ENCODE measurements around the gene CDKN2A. TPM values are rescaled to one million over a fixed set of nuclear protein-coding genes. Genes with fewer than 3 reads are reported as not detected.

The CDKN2A gene
- polyA plus RNA-seq, 1 experiment: 20.0 TPM

DNA sequence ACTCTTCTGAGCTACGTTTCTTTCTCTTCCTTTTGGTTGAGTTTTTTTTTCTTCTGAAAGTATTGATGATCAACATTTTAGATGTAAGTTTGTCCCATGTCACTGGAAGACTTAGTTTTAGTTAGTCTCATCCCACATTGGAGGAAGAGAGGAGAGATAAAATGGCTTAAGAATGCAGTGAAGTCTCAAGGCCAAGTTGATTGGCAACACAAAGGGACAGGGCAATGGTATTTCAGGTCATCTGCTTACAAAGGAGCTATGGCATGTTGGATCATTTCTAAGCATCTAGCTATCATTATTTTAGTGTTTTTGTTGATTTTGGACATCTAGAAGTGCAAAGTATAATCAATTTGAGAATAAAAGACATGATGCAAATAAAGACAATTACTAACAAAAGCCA lies 58.6 kb downstream of the CDKN2A start:
- no peak for DNase-seq (ENCODE audit: low read depth)
- no peak overlapping the region for H3K4me3 ChIP-seq (ENCODE audit: low read depth, low read length)
- ChIA-PET POLR2A (no interaction called here), CTCF (interaction anchor here (0.6 to 1.3 kb wide), 2 partner anchors 57 to 73 kb away, joined by 3 read pairs; no protein-coding TSS in a partner anchor)
- TF ChIP-seq, protein P1, sequence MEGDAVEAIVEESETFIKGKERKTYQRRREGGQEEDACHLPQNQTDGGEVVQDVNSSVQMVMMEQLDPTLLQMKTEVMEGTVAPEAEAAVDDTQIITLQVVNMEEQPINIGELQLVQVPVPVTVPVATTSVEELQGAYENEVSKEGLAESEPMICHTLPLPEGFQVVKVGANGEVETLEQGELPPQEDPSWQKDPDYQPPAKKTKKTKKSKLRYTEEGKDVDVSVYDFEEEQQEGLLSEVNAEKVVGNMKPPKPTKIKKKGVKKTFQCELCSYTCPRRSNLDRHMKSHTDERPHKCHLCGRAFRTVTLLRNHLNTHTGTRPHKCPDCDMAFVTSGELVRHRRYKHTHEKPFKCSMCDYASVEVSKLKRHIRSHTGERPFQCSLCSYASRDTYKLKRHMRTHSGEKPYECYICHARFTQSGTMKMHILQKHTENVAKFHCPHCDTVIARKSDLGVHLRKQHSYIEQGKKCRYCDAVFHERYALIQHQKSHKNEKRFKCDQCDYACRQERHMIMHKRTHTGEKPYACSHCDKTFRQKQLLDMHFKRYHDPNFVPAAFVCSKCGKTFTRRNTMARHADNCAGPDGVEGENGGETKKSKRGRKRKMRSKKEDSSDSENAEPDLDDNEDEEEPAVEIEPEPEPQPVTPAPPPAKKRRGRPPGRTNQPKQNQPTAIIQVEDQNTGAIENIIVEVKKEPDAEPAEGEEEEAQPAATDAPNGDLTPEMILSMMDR (IDR thresholded peaks at IDR 0.05; ENCODE audit: insufficient read depth, low read depth, low read length): no peak
- H3K27me3 ChIP-seq (ENCODE audit: control insufficient read depth, insufficient read depth, low read length): no peaks in the 10 kb centered on the region
- no peaks in the 10 kb centered on the region for H3K36me3 ChIP-seq (ENCODE audit: control insufficient read depth, insufficient read depth, low read length)

DNA sequence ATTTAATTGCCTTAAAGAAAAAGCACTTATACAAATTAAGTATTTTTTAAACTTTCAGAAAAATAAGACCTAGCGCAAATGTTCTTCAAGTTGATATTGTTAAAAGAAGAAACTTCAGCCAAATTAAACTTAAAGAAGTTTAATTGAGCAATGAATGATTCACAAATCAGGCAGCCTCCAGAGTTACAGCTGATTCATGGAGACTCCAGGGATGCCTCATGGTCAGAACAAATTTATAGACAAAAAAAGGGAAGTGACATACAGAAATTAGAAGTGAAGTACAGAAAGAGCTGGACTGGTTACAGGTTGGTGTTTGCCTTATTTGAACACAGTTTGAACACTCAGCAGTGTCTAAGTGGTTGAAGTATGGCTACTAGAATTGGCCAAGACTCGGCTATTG lies 60.3 kb downstream of the CDKN2A start:
- TF ChIP-seq, protein P1 (IDR thresholded peaks at IDR 0.05; ENCODE audit: insufficient read depth, low read depth, low read length): no peak
- H3K4me3 ChIP-seq (ENCODE audit: low read depth, low read length): no peak overlapping the region
- DNase-seq (ENCODE audit: low read depth): no peak
- H3K36me3 ChIP-seq (ENCODE audit: control insufficient read depth, insufficient read depth, low read length): no peaks in the 10 kb centered on the region
- no peaks in the 10 kb centered on the region for H3K27me3 ChIP-seq (ENCODE audit: control insufficient read depth, insufficient read depth, low read length)
- POLR2A ChIA-PET: no interaction called here
- CTCF ChIA-PET: interaction anchor here (0.7 to 1.9 kb wide), 3 partner anchors 7 to 11 kb away, joined by 3 to 8 read pairs (median 3); no protein-coding TSS in a partner anchor

GRCh38 chr9:21933281-21933680 lies 60.9 kb downstream of the CDKN2A start:
- H3K27me3 ChIP-seq (ENCODE audit: control insufficient read depth, insufficient read depth, low read length): no peaks in the 10 kb centered on the region
- no peaks in the 10 kb centered on the region for H3K36me3 ChIP-seq (ENCODE audit: control insufficient read depth, insufficient read depth, low read length)
- TF ChIP-seq, protein P1 (IDR thresholded peaks at IDR 0.05; ENCODE audit: insufficient read depth, low read depth, low read length): no peak
- ChIA-PET POLR2A (no interaction called here), CTCF (interaction anchor here (0.7 to 1.9 kb wide), 3 partner anchors 9 to 74 kb away, joined by 3 to 8 read pairs (median 4); no protein-coding TSS in a partner anchor)
- DNase-seq (ENCODE audit: low read depth): no peak
- no peak overlapping the region for H3K4me3 ChIP-seq (ENCODE audit: low read depth, low read length)

DNA sequence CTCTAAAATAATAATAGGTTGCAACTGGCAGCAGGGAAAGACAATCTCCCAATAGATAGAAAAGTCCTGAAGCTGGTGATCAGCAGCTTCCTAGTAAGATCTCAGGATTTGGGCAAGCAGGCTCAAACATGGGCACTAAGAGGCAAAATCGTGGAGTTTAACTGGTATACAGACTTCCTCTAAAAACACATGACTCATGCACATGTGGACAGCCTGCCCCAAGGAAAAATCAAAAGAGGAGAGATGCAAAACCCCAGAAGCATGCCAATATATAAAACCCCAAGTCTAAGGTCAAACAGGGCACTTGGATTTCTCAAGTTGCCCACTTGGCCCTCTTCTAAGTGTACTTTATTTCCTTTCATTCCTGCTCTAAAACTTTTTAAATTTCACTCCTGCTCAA lies 62.8 kb downstream of the CDKN2A start:
- ChIA-PET POLR2A (no interaction called here), CTCF (no interaction called here)
- DNase-seq (ENCODE audit: low read depth): no peak
- H3K36me3 ChIP-seq (ENCODE audit: control insufficient read depth, insufficient read depth, low read length): no peaks in the 10 kb centered on the region
- no peaks in the 10 kb centered on the region for H3K27me3 ChIP-seq (ENCODE audit: control insufficient read depth, insufficient read depth, low read length)
- H3K4me3 ChIP-seq (ENCODE audit: low read depth, low read length): no peak overlapping the region
- TF ChIP-seq, protein P1 (IDR thresholded peaks at IDR 0.05; ENCODE audit: insufficient read depth, low read depth, low read length): no peak

GRCh38 chr9:21927752-21928151 lies 66.4 kb downstream of the CDKN2A start:
- Histone ChIP-seq H3K27me3 (ENCODE audit: control insufficient read depth, insufficient read depth, low read length) (no peaks in the 10 kb centered on the region), H3K36me3 (ENCODE audit: control insufficient read depth, insufficient read depth, low read length) (no peaks in the 10 kb centered on the region), H3K4me3 (ENCODE audit: low read depth, low read length) (no peak overlapping the region)
- no peak for DNase-seq (ENCODE audit: low read depth)
- CTCF ChIA-PET: interaction anchor here (0.9 kb wide), 1 partner anchor 26 kb away, joined by 3 read pairs; no protein-coding TSS in a partner anchor
- TF ChIP-seq, protein P1 (IDR thresholded peaks at IDR 0.05; ENCODE audit: insufficient read depth, low read depth, low read length): no peak
- POLR2A ChIA-PET: no interaction called here

All from BJ (cell line).